Stimulated activated CD4-positive, alpha-beta T cell treated with anti-CD3 and anti-CD28 coated beads, Interleukin-15, amount 100 ng/mL, for 24 hours (primary cell): ENCODE measurements around the gene CASZ1.

Source experiments
- DNase-seq: peaks from one replicate; pipeline ENCODE4 v3.0.0-alpha.2; 2020

The CASZ1 gene

DNA sequence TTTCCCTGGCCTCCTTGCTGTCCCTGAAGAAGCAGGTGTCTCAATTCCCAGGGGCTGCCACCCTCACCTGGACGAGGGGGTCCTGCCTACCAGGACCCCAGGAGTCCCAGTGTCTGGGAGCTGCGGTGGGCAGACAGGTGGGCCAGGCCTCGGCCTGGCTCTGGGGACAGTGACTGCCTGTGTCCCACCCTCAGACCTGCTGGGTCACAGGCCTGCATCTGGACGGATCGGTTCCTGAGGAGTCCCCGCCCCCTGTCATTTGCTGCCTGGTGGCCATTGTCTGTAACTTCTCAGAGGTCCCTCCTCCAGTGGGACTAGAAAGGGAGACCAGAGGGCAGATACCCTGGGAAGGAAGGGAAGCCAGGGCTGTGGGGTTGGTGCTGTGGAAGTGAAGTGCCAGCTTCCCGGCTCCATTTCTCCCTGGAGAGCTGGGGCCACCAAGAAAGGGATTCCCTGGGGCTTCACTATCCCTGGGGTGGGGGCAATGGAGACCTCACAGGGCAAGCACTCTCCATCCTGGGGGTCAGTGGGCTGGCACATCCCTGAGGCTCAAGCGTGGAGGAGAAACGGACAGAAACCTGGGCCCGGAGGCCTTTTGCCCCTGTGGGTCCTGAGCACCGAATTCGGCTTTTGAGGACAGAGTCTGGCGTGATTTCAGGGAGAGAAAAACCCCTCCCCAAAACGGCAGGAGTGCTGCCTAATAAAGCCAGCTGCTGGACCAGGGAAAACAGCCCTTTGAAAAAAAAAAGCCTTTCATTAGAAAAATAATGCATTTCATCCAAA lies 164.4 kb downstream of the CASZ1 start:
- DNase-seq = no peak

DNA sequence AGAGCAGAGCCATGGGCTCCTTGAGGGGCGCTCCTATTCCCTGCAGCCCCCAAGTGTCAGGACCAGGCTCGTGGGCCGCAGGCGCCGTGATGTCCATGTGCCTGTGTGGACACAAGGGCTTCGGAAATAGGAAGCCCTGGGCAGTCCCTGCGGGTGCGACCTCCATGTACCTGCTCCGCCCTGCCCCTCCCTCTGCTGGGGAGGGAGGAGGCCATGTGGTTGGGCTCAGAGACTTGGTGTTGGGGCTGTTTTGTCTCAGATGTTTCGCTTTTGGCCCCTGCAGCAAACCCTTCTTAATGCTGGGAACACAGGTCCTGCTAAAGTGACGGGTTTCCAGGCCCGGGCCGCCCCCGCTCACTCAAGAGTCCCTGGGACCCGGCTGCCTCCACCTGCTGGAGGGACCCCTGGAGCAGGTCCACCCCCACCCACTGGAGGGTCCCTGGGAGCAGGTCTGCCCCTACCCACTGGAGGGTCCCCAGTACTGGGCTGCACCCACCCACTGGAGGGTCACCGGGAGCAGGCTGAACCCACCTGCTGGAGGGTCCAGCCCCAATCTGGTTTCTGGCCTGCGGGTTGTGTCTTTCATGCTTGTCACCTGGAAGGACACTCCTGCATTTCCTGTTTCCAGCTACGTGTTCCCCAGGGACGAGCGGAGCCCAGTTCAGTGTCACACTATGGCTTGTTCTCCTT lies 165.2 kb downstream of the CASZ1 start:
- DNase-seq = no peak

DNA sequence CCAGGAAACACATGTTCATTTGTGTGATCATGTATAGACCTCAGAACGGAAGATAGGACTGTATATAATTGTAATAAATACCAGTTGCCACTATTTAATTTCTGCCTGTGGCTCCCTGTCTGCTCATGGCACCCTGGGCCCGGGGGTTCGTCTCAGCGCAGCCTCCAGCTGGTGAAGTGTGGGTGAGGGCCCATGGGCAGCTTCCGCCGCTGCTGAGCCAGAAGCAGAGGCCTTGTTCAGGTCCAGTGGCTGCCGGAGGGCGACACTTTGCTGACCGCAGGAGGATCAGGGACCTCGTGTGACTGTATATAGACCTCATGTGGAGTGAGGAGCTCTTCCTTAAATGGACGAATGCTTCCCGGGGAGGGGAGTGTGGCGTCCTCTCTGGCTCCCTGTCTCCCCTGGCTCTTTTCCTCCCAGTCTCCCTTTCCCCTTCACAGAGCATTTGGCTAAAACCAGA lies 165.8 kb downstream of the CASZ1 start:
- DNase-seq = no peak

DNA sequence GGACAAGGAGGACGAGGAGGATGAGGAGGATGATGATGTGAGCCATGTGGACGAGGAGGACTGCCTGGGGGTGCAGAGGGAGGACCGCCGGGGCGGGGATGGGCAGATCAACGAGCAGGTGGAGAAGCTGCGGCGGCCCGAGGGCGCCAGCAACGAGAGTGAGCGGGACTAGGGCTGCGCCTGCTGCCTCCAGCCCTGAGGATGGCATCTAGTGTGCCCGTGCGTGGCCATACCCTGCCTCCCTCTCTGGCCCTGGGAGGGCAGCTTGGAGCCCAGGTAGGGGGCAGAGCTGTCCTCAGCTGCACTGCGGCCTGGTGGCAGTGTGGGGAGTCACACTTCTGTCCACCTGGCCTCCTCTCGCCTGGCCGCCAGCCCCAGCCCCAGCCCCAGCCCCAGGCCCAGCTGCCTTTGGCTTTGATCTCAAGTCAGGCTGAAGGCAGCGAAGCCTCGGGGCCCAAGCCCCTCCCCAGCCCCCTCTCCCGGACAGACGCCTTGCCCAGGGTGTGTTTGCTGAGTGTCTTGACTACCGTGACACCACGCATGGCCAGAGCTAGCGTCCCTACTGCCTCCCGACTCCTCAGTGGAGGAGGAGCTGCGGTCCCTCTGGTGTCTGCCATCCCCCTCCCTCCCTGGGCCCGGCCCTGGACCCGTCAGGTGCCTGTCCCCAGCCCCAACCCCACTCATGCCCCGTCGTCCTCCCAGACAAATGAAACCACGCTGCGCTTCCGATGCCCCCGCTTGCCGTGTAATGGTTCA lies 166.5 kb downstream of the CASZ1 start:
- DNase-seq = no peak

DNA sequence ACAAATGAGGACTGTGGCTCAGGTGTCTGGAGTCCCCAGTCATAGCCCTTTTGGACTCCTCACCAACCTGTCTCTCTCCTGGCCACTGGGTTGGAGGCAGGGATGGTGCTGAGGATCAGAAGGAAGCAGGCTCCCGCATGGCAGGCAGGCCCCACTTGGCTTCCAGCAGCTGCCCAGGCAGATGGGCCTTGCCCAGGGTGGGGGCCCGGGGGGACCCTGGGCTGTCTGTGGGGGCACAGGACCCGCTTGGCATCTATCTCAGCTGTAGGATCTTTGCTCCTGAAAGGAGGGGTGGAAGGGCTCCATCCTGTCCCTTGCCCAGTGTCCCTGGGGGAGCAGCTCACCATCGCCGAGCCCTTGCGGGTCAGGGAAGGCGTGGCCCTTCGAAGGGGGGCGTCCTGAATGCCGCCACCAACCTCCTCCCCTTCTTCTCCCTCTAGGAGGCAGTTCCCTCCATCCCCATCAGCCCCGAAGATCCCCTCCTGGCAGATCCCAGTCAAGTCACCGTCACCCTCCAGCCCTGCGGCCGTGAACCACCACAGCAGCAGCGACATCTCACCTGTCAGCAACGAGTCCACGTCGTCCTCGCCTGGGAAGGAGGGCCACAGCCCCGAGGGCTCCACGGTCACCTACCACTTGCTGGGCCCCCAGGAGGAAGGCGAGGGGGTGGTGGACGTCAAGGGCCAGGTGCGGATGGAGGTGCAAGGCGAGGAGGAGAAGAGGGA lies 167.2 kb downstream of the CASZ1 start:
- no peak for DNase-seq

DNA sequence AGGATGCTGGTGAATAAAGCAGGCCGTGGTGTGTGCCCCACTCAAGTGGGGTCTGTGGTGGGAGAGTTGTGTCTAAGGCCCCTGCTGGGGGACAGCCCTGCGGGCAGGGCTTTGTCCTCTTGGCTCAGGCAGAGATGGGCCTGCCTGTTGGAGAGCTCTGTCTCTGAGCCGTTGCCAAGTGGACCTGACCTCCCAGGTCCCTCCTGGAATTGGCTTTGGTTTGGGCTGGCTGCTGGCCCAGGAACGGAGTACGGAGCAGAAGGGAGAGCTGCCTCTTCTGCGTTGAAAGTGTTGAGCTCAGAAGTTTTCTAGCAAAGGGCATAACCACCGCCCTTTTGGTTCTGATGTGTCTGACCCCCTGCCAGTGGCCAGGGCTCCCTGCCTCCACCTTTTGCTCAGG lies 167.8 kb downstream of the CASZ1 start:
- no peak for DNase-seq

DNA sequence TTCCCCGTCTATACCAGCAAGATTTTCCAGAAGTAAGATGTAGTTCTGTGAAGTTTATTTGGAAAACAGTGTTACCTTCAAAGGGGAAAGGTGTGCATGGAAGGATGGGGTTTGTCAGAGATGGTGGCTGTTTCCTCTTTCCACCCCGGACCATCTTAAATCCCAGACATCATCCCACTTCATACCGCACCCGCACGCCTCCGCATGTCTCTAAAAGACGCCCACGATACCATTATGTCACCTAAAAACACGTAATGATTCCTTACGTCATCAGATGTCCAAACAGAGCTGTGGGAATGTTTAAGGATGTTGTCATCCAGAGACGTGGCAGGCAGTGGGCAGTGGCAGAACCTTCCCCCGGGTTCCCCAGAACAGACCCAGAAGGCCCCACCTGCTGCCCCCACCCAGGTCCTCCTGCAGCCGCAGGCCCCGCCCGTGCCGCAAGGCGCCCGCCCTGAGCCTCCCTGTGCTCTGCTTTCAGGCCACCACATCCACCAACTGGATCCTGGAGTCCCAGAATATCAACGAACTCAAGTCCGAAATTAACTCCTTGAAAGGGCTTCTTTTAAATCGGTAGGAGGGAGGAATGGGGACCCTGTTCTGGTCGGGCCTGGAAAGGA lies 169.5 kb downstream of the CASZ1 start:
- DNase-seq = no peak

DNA sequence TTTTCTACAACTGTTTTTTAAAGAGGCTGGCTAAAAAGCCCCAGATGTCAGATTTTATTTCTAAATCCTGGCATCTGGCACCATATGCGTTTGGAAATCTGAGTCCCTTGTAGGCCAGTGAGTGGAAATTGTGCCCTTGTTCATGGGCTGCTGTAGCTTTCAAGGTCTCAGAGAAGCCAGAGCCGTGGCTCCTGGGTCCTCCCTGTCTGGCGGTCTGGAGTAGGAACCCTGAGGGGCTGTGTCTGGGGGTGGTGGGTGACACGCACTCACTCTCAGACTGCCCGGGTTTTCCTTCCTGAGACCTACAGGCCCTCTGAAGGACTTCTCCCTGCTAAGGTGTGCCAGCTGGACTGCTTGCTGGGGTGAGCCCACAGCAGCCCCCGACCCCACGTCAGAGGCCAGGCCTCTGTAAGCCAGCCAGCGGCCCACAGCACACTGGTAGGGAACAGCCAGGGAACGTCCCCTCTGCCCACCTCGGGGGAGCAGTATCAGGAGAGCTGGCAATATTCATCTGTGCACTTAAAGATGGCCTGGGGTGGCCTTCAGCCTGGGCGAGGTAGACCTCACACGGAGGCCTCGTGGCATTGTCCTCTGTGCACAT lies 170.2 kb downstream of the CASZ1 start:
- DNase-seq = no peak

DNA sequence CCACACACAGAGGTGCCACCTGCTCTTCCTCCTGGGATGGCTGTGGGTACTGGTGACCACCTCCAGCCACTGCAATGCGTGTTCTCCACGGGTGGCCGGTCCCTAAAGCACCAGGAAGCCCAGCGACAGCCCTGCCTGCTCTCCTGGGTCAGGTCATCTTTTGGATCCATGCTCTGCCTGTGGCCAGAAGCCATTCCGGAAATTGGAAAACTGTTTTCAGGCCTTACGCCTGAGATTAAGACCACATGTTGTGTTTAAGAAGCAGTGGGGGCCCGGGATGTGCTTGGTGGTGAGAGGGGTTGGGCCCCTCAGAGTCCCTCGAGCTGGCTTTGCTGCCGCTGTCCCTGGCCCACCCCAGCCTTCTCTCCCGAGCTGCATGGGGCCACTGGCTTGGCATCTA lies 170.9 kb downstream of the CASZ1 start:
- DNase-seq = no peak

DNA sequence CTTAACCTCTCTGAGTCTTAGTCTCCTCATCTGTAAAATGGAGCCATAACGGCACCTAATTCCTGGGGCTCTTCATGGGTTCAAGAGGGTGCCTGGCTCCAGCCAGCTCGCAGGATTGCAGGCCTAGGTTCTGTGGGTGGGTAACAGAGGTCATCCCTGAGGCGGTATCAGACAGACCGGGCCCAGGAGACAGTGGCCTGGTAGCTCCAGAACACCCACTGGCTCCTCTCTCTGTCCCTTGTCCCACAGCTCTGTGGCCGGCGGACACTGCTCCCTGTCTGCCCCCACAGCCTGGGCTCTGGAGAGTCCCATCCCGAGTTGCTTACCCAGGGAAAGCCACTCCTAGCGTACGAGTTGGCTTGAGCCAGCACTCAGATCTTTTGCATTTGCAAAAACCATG lies 171.4 kb downstream of the CASZ1 start:
- DNase-seq = no peak

DNA sequence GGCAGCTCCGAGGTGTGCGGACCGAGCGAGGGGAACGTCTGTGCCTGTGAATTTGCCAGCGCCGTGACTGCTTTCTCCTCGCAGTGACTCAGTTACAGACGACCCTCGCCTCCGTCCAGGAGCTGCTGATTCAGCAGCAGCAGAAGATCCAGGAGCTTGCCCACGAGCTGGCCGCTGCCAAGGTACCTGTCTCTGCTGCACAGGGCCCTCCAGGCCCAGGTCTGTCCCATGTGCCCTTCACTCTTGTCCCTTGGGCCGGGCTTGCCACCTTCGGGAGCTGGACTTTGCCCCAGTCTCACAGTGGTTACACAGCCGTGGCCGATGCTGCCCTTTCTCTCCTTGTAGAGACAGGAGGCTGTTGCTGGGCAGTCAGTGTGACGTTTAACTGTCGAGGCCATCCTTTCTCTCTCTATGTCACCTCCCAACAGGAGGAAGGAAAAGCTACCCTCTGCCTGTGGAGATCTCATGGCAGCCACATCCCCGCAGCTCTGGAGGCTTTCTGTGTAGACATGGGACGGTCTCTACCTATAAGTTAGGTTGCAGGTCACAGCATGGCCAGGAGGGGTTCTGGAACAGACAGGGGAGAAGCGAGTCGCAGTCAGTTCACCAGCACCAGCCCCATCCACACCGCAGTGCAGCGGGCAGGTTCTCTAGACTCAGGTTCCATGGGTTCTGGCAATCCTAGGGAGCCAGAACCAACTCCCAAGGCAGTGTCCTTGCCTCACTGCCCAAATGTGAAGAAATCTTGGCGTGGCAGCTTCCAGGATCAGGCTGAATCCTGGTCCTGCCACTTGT lies 172.0 kb downstream of the CASZ1 start:
- DNase-seq = no peak

DNA sequence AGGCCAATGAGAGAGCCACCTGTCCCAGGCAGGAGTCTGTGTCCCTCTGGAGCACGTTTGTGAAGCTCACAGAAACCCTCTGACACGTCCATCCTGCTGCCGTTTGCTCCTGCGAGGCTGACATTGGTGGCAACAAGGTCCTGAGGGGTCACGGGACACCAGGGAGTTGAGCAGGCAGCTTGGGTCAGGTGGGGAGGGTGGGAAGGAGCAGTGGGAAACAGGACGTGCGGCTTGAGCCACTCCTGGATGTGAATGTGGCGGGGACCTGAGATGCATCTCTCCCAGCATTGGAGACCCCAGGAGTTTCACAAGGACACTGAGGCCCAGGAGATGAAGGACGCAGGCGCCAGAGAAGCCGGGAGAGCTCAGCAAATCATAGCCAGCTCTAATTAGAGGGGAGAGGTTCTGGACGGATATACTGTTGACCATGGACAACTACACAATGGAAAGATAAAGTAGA lies 172.7 kb downstream of the CASZ1 start:
- no peak for DNase-seq

DNA sequence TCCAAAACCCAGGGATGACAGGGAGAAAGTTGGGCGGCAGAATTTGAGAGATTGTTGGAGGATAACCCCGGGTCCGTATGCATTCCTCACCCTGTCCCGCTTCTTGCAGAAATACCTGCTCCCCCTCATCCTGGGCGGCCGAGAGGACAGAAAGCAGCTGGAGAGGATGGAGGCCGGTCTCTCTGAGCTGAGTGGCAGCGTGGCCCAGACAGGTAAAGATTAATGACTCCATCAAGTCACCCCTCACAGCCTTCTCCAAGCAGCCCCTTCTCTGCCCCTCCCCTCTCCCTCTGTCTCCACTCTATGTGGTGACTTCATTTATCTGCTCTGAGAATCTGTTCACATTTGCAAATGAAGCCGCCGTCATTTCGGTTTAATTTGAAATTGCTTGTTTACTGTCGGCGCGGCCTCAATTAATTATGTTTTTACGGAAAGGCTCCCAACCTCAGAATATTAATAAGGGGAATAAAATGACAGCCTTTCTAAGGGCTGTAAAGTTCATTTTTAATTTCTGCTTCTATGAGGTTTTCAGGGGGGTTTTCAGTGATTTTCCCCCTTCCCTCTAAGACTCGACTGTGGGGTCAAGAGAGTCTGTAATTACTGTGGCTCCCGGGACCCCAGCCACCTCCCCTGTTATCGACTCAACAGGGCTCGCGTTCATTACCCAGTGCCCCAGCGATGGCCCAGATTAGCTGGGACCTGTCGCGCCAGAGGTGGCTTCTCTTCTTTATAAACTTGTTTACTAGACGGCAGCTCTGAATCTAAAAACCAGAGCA lies 173.3 kb downstream of the CASZ1 start:
- DNase-seq = no peak

DNA sequence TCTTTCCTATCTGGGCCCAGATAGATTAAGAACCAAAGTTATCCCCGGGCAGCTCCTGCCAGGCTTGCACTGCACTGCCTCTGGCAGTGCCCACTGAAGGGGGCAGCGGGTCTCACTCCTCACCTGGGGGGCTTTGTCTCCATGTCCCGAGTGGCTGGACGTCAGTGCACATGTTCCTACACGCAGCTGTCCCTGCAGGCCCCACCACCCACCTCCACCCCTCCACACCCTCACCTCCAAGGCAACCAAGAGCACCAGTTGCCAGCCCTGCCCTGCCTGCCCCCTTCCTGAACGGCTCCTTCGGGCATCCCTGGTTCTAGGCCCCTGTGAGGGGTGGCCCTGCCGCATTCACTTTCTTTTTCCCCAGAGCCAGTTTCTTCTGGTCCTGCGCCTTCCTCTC lies 174.5 kb downstream of the CASZ1 start:
- no peak for DNase-seq

DNA sequence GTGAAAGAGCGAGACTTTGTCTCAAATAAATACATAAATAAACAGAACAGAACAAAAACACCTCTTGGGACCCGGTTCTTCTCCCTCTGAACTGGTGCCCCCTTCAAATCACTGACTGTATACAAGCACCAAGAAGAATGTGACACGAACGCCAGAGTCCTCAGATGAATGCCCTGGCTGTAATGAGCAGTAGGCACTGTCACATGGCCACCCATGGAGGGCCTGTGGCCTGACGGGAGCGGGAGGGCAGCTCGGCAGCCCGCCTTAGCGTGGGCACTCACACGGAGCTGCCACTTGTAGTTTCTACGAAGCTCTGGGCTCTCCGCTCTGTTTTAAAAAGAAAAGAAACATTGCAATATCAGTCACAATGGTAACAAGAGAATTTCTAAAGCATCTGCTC lies 175.7 kb downstream of the CASZ1 start:
- DNase-seq = no peak

DNA sequence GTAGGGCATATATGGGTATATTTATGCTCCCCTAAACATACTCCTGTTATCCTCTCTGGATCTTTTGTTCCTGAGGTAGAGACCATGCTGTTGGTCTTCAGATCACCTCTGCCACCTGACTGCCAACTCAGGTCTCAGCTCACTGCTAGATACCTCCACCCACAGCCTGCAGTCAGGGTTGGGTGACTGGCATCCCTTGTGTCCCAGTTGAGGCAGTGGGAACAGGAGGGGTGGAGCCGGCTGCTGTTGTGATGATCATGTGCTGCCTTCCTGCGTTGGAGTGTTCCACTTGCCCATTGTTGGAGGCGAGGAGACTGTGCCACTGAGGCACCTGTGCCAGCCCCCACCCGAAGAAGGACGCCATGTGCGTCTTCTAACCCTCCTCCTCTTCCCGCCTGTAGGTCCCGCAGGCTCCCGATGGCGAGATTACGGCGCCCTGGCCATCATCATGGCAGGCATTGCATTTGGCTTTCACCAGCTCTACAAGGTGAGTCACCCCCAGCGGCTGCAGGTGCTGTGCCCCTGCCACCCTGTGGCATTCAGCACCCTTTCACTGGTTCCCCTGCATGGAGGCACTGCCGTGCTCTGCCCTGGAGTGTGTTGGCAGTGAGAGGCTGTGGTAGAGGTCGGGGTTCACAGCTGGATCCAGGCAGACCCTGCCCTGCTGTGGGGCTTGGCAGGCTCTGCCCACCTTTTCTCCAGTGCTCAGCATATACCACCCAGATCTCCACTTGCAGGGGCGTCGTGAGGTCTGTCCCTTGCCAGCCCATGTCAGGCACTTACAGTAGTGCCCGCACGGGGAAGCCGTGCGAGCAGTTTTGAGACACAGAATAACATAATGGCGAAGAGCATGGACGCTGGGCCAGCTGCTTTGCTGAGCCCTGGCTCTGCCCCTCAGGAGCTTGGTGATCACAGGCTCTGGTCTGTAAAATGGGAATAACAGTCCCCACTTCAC lies 178.2 kb downstream of the CASZ1 start:
- DNase-seq = no peak

DNA sequence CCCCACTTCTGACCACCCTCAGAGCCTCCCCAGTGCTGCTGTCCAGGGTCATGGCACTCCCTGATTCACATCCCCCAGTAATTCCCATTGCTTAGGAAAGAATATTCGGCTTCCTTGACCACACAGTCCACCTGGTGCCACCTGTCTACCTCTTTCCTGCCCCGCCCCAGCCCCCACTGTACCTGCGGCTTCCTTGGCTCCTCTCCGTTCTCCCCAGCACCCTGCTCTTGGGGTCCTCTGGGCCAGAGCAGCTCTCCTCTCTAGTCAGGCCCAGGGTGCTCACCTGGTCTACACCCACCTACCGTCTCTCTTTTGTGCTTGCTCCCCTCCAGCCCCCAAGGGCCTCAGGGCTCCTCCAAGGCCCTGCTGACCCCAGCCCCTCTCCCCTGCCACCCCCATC lies 179.1 kb downstream of the CASZ1 start:
- DNase-seq = no peak

DNA sequence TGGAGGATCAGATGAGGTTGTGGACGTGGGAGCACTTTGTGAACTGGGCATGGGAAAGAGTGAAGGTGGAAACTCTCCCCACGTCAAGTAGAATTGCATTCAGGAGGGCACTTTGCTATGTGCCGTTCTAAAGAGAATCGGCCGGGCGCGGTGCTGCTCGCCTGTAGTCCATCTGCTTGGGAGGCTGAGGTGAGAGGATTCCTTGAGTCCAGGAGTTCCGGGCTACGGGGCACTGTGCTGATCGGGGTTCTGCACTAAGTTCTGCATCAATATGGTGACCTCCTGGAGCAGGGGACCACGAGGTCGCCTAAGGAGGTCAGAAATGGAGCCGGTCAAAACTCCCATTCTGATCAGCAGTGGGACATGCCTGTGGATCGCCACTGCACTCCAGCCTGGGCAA lies 179.8 kb downstream of the CASZ1 start:
- no peak for DNase-seq
